A673 (cell line): ENCODE data around the gene GNAQ. TPM values are rescaled to one million over a fixed set of nuclear protein-coding genes. Genes with fewer than 3 reads are reported as not detected.
A peak's percentile ranks its signal among the peaks of the same experiment; 100 is the strongest.

Experiments
- BruUV-seq: library from RNA; stranded (reverse); fragments of 400-500 nt; replicated peaks from 2 replicates; lab custom pipeline; 2021; lab: Mats Ljungman, UMichigan
- CTCF ChIA-PET: fragments of 300-600 bp; sonication (Branson Sonifier 250); formaldehyde crosslinking; loops from one replicate; lab custom pipeline; 2022; ENCODE audit warnings: antibody characterized with exemption; lab: Charles Lee
- POLR2A ChIA-PET: fragments of 300-600 bp; sonication (Branson Sonifier 250); formaldehyde crosslinking; loops from one replicate; lab custom pipeline; 2022; ENCODE audit warnings: antibody characterized with exemption; ENCODE audit not compliant: low non-redundant PET; lab: Charles Lee
- DNase-seq: peaks from one replicate; pipeline ENCODE4 v3.0.0-alpha.2; 2015; ENCODE audit warnings: low spot score
- H3K27ac ChIP-seq: fragments of 200-600 bp; sonication (generic); 2 replicates; pipeline ENCODE4 v1.5.1; 2016; ENCODE audit warnings: mixed run types, low read depth, mild to moderate bottlenecking, mixed read lengths, antibody characterized with exemption, low read length; ENCODE audit not compliant: poor library complexity, severe bottlenecking
- H3K27me3 ChIP-seq: fragments of 200-600 bp; sonication (generic); replicated peaks from 2 replicates; pipeline ENCODE4 v1.6.1; 2017; ENCODE audit warnings: mixed run types, low read depth, mild to moderate bottlenecking, mixed read lengths, antibody characterized with exemption, low read length; ENCODE audit not compliant: insufficient read depth, poor library complexity
- H3K36me3 ChIP-seq: fragments of 200-600 bp; sonication (generic); 2 replicates; pipeline ENCODE4 v1.6.1; 2016; ENCODE audit warnings: mixed run types, mild to moderate bottlenecking, mixed read lengths, antibody characterized with exemption, low read length; ENCODE audit not compliant: insufficient read depth, poor library complexity, severe bottlenecking
- H3K4me1 ChIP-seq: fragments of 200-600 bp; sonication (generic); 2 replicates; pipeline ENCODE4 v1.6.1; 2017; ENCODE audit warnings: mixed run types, mild to moderate bottlenecking, mixed read lengths, antibody characterized with exemption, low read length; ENCODE audit not compliant: insufficient read depth, poor library complexity, severe bottlenecking
- H3K4me3 ChIP-seq: fragments of 200-600 bp; sonication (generic); 2 replicates; pipeline ENCODE4 v1.5.1; 2016; ENCODE audit warnings: low read depth, mixed run types, mild to moderate bottlenecking, mixed read lengths, low read length; ENCODE audit not compliant: poor library complexity, severe bottlenecking
- H3K9me3 ChIP-seq: fragments of 200-600 bp; sonication (generic); 2 replicates; pipeline ENCODE4 v1.6.1; 2016; ENCODE audit warnings: mixed run types, low read depth, mild to moderate bottlenecking, mixed read lengths, antibody characterized with exemption, low read length; ENCODE audit not compliant: poor library complexity, severe bottlenecking
- CTCF ChIP-seq: fragments of 300-800, 200-600 bp; sonication (generic); conservative IDR thresholded peaks from 2 replicates; pipeline ENCODE4 v1.5.1; 2017; ENCODE audit warnings: low read depth, mild to moderate bottlenecking, antibody characterized with exemption, low read length, moderate library complexity, mixed read lengths
- EZH2 ChIP-seq: fragments of 200-600 bp; sonication (generic); IDR thresholded peaks from 2 replicates; pipeline ENCODE4 v1.6.1; 2017; ENCODE audit warnings: borderline replicate concordance, low read depth, mild to moderate bottlenecking, mixed read lengths, antibody characterized with exemption, low read length; ENCODE audit not compliant: poor library complexity, severe bottlenecking
- intact Hi-C: fragments of 100-400 bp; cut with micrococcal nuclease; formaldehyde crosslinking; loops from one replicate; pipeline ENCODE4 v1.10.0; 2022; ENCODE audit not compliant: unreplicated experiment
- total RNA-seq: library from RNA; stranded (reverse); gene quantifications from 2 replicates; pipeline ENCODE4 v1.2.3, GENCODE V29; 2021

Gene GNAQ
- total RNA-seq, 1 experiment from 2014 or later, result 69.9 TPM

- CTCF ChIA-PET, result no interaction called here
- POLR2A ChIA-PET, result no interaction called here
- no peak for TF ChIP-seq EZH2
- TF ChIP-seq CTCF, result no peak
- Histone ChIP-seq H3K4me3 (no peak overlapping the region), H3K4me1 (peaks cover 7% of the 10 kb centered on the region), H3K27ac (no peak overlapping the region), H3K9me3 (no peaks in the 10 kb centered on the region), H3K27me3 (no peaks in the 10 kb centered on the region), H3K36me3 (no peaks in the 10 kb centered on the region)
- intact Hi-C loops, result no loop called here
- BruUV-seq, result no TSS peak
- DNase-seq, result peak; percentile 45
These were observed 224.3 kb downstream of the GNAQ start for GRCh38 chr9:77807281-77807683.

DNA sequence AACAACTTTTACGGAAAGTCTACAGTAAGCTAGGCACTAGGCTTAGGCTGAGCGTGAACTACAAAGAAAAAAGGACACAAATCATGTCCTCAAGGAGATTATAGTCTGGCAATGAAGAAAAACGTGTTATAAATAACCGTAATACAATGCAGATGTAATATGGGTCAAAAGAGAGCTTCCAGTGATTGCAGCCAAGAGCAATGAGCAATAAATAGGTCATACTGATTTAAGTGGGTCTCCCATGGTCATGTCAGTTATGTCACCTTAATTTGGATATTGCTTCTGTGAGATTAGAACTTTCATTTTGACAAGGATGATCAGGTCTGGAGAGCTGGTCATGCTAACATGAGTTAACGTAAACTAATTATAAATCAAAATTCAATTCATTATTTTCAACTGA is 224.9 kb downstream of the GNAQ start:
- DNase-seq, result no peak
- Histone ChIP-seq H3K4me3 (no peak overlapping the region), H3K27ac (no peak overlapping the region), H3K36me3 (no peaks in the 10 kb centered on the region), H3K9me3 (no peaks in the 10 kb centered on the region), H3K27me3 (no peaks in the 10 kb centered on the region), H3K4me1 (peaks cover 7% of the 10 kb centered on the region)
- ChIA-PET POLR2A (no interaction called here), CTCF (no interaction called here)
- TF ChIP-seq CTCF (no peak), EZH2 (no peak)
- intact Hi-C loops, result no loop called here
- no TSS peak for BruUV-seq

- no peaks in the 10 kb centered on the region for H3K9me3 ChIP-seq
- no peaks in the 10 kb centered on the region for H3K27me3 ChIP-seq
- ChIA-PET POLR2A (no interaction called here), CTCF (no interaction called here)
- no peak overlapping the region for H3K27ac ChIP-seq
- BruUV-seq, result no TSS peak
- no peak overlapping the region for H3K4me3 ChIP-seq
- H3K4me1 ChIP-seq, result peaks cover 7% of the 10 kb centered on the region
- DNase-seq, result no peak
- no peak for TF ChIP-seq CTCF
- no peak for TF ChIP-seq EZH2
- H3K36me3 ChIP-seq, result no peaks in the 10 kb centered on the region
- intact Hi-C loops, result no loop called here
These were observed 225.8 kb downstream of the GNAQ start for GRCh38 chr9:77805810-77806209.
